GM12873 (cell line): ENCODE results near the gene PYCR2.

Experiments used
- CTCF ChIP-seq: IDR thresholded peaks from 2 replicates; pipeline ENCODE4 v1.5.1; 2012; ENCODE audit warnings: low read depth, mild to moderate bottlenecking, moderate library complexity, low read length, control low read depth; ENCODE audit not compliant: insufficient read depth; ENCODE audit errors: missing control alignments

PYCR2 gene

DNA sequence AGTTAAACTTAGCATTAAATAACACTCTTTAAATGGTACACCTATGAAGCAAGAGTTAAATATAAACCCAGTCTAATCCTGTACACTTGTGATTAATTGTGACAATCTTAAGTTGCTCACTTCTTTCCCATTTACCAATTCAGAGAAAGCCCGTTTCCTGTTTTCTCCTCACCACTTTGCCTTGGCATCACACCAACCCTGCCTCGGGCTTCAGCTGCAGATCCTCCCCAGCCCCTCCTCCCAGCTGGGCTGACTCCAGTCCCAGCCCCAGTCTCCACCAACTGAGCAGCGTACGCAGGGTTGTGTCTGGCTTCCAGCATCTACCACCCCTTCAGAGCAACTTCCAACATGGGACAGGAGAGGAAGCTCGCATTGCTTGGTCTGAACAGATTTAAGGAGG, 4.1 kb downstream of the PYCR2 start:
- no peak for TF ChIP-seq CTCF

- TF ChIP-seq CTCF = no peak
Measured at GRCh38 chr1:225918280-225918679, 5.8 kb downstream of the PYCR2 start.

GRCh38 chr1:225917536-225917935, 6.5 kb downstream of the PYCR2 start:
- no peak for TF ChIP-seq CTCF

GRCh38 chr1:225917101-225917500, 6.9 kb downstream of the PYCR2 start:
- TF ChIP-seq CTCF = no peak

DNA sequence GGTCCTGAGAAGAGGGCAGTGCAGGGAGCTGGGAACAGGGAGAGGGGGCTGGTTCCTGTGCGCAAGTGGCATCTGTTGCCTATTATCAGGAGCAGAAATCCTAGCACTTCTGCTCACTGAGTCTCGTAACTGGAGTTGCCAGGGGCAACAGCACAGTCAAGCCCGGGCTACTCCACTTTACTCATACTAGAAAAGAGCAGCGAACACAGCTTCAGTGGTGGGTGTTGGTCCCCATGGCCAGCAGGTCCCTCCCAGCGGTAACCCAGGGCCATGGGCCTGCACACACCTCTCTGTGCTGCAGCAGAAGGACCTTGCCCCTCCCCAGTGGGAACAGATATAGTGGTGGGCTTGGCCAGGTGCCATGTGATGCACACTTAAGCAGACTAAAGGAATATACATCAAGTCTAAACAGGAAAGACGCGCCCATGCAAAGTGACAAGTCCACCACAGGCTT, 8.5 kb downstream of the PYCR2 start:
- no peak for TF ChIP-seq CTCF

DNA sequence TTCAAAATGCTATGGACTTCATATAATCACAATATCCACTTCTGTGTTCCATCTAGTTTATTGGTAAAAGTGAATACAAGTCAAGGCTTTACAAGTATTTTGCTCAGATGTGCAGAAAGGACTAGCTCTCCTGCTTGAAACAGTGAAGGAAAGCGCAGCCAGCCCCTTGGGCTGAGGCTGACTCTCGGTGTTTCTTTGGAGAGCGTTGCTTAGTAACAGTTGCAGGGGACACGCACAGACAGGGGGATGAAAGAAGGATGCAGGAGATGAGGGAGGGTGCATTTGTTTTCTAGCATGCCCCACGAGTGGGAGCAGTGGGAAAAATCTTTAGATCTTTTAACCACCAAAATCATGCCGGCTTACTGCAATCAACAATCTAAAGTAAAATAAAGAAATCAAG, 9.1 kb downstream of the PYCR2 start:
- TF ChIP-seq CTCF = no peak

- TF ChIP-seq CTCF = no peak
Measured at GRCh38 chr1:225914391-225914790, 9.7 kb downstream of the PYCR2 start.
